SK-N-MC (cell line): ENCODE measurements around the gene MAGI2.

ENCODE experiments used
- DNase-seq: peaks from one replicate; pipeline ENCODE4 v3.0.0-alpha.2; 2011; ENCODE audit warnings: low read depth, low spot score
- H3K27ac ChIP-seq: fragments of 200-600 bp; sonication (generic); 2 replicates; pipeline ENCODE4 v1.5.1; 2016; ENCODE audit warnings: mixed run types
- H3K36me3 ChIP-seq: fragments of 200-600 bp; sonication (generic); 2 replicates; pipeline ENCODE4 v1.6.1; 2017; ENCODE audit warnings: antibody characterized with exemption, low read length, mixed read lengths; ENCODE audit not compliant: insufficient read depth
- H3K4me3 ChIP-seq: fragments of 200-600 bp; sonication (generic); 2 replicates; pipeline ENCODE4 v1.5.1; 2016
- H3K9ac ChIP-seq: fragments of 200-600 bp; sonication (generic); 2 replicates; pipeline ENCODE4 v1.8.0; 2017; ENCODE audit warnings: mixed run types, mixed read lengths; ENCODE audit not compliant: insufficient read length
- H3K9me3 ChIP-seq: fragments of 200-600 bp; sonication (generic); 2 replicates; pipeline ENCODE4 v1.6.1; 2017; ENCODE audit warnings: low read depth, mild to moderate bottlenecking, antibody characterized with exemption, low read length, moderate library complexity, mixed read lengths
- EZH2 ChIP-seq: fragments of 200-600 bp; sonication (generic); IDR thresholded peaks from one replicate; pipeline ENCODE4 v1.6.1; 2017; ENCODE audit warnings: antibody characterized with exemption
- FOXP2 ChIP-seq: optimal IDR thresholded peaks from 2 replicates; pipeline ENCODE3; 2011; ENCODE audit warnings: mild to moderate bottlenecking, moderate library complexity; ENCODE audit not compliant: insufficient read depth; ENCODE audit errors: extremely low read length, control extremely low read depth
- POLR2AphosphoS5 ChIP-seq: IDR thresholded peaks from 2 replicates; pipeline ENCODE4 v1.6.1; 2012; ENCODE audit warnings: mild to moderate bottlenecking, low read depth, low read length, borderline replicate concordance

The MAGI2 gene

DNA sequence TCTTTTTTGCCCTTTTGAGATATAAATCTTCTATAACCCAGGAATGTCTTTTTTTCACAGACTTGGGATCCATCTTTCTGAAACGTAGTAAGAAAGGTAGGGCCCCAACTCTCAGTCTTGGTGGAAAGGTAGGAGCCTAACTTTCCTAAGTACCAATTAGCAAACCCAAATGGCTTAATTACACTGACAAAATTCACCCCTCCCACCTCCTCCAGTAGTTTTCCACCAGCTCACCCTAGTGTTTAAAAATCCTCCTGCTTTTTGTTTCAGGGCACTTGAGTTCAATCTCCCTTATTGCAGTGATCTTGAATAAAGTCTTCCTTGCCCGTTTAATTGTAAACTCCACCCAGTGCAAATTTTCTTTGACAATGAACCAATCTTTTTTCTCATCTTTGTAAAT lies 1054.9 kb downstream of the MAGI2 start:
- no peak overlapping the region for H3K4me3 ChIP-seq
- TF ChIP-seq FOXP2 (no peak), EZH2 (no peak), POLR2AphosphoS5 (no peak)
- H3K9ac ChIP-seq, result no peak overlapping the region
- no peak overlapping the region for H3K27ac ChIP-seq
- no peaks in the 10 kb centered on the region for H3K9me3 ChIP-seq
- H3K36me3 ChIP-seq, result no peaks in the 10 kb centered on the region
- DNase-seq, result no peak

DNA sequence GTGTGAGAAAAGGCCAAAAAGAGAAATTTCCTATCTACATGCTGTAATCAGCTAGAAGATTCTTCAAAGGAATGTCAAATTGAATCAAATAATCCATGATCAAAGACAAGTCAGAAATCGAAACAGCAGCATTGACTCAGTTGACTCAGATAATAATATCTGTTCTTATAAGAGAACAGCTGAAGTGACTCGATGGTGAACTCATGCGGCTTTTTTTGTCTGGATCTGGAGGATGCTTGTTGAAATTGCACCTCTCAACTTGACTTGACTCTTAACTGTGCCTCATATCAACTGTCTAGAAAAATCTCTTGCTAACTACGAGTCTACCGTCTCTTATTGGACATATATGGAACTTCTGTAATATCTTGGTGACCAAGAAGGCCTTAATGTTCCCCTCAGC lies 1055.4 kb downstream of the MAGI2 start:
- Histone ChIP-seq H3K4me3 (no peak overlapping the region), H3K36me3 (no peaks in the 10 kb centered on the region), H3K27ac (no peak overlapping the region), H3K9ac (no peak overlapping the region), H3K9me3 (no peaks in the 10 kb centered on the region)
- no peak for DNase-seq
- TF ChIP-seq POLR2AphosphoS5 (no peak), EZH2 (no peak), FOXP2 (no peak)

DNA sequence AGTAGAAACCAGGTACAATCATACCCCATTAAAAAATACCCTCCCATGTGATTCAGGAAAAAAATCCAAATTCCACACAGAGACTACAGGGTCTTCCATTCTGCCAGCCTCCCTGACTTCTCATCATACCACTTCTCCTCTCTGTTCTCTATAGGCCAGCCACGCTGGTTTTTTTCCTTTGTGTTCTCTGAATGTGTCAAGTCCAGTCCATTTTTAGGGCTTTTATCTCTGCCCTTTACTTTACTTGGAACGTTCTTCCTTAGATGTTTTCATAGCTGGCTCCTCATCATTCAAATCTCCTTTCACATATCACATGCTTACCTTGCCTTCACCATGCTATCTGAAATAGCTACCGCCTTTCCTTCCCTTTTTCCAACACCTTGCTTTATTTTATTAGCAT lies 1057.3 kb downstream of the MAGI2 start:
- H3K36me3 ChIP-seq, result no peaks in the 10 kb centered on the region
- H3K9ac ChIP-seq, result no peak overlapping the region
- no peak for TF ChIP-seq POLR2AphosphoS5
- TF ChIP-seq FOXP2, result no peak
- no peak for TF ChIP-seq EZH2
- no peak overlapping the region for H3K4me3 ChIP-seq
- no peaks in the 10 kb centered on the region for H3K9me3 ChIP-seq
- DNase-seq, result no peak
- H3K27ac ChIP-seq, result no peak overlapping the region

DNA sequence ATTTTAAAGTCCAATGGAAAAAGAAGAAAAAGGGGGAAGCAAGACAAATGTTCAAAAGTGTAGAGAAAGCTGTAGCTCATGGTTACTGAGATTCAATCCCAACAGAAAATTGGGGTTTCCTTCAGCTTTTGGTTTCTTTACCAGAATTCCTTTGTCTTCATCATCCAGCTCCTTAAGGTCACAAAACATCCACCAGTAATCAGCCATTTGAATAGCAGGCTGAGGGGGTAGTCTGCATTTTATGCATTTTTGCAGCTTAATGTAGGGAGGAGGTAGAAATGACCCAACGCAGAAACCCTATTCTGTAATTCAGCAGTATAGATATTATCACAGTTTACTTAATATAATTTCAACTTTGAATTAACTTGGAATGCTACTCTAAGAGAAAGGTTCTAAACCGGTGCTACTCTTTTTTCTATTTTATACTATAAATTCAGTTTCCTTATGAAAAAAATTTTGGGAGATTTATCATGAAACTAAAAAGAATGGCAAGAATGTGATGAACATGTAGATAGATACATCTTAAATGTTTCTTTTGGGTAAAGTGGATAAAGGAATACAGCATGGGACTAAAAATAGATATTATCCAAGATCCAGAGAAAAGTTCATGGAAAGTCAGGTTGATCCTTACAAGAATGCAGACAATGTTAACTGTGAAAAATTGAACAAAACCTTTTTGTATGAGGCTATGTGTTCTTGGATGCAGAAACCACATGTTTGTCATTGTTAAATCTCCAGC lies 1058.0 kb downstream of the MAGI2 start:
- H3K9me3 ChIP-seq, result no peaks in the 10 kb centered on the region

DNA sequence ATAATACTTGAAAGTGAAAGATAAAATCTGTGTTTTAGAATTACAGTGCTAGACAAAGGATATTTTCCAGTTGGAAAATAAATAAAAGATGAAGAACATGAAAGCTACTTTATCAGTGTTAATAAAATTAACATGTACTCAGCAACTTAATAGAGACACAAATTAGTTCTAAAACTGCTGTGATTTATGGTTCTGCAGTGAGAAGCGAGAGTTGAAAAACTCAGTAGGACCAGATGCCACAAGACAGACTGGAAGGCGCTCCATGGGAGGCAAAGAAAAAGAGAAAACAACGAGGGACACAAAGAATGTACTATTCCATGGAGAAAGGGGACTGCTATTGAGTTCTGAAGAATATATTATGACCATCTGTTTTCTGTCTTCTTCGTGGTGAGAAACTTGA lies 1064.4 kb downstream of the MAGI2 start:
- Histone ChIP-seq H3K36me3 (no peaks in the 10 kb centered on the region), H3K9me3 (no peaks in the 10 kb centered on the region), H3K4me3 (no peak overlapping the region), H3K9ac (no peak overlapping the region), H3K27ac (no peak overlapping the region)
- TF ChIP-seq EZH2, result no peak
- no peak for TF ChIP-seq POLR2AphosphoS5
- no peak for TF ChIP-seq FOXP2
- no peak for DNase-seq

More for the DNA sequence above, 1058.0 kb downstream of the MAGI2 start:
- Histone ChIP-seq H3K4me3 (no peak overlapping the region), H3K9ac (no peak overlapping the region), H3K27ac (no peak overlapping the region), H3K36me3 (no peaks in the 10 kb centered on the region)
- no peak for DNase-seq
- TF ChIP-seq POLR2AphosphoS5 (no peak), EZH2 (no peak), FOXP2 (no peak)

DNA sequence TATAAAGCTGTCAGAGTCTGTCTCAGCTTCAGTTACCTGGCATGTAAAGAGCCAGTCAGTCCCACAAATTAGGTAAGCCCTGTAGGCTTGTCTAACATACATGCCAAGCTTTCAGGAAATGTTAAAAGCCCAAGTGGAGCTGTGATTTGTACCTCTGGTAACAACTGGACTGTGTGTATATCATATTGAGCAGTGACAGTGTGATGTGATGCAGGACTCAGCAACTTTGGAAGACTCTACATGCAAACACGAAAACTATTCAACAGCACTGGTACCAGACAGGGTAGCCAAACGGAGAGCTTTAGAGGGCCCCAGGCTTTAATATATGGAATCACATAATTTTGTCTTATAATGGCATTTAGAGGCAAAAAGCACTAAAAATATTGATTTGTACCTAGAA lies 1066.9 kb downstream of the MAGI2 start:
- Histone ChIP-seq H3K4me3 (no peak overlapping the region), H3K36me3 (no peaks in the 10 kb centered on the region), H3K27ac (no peak overlapping the region), H3K9ac (no peak overlapping the region), H3K9me3 (no peaks in the 10 kb centered on the region)
- TF ChIP-seq FOXP2 (no peak), POLR2AphosphoS5 (no peak), EZH2 (no peak)
- no peak for DNase-seq

DNA sequence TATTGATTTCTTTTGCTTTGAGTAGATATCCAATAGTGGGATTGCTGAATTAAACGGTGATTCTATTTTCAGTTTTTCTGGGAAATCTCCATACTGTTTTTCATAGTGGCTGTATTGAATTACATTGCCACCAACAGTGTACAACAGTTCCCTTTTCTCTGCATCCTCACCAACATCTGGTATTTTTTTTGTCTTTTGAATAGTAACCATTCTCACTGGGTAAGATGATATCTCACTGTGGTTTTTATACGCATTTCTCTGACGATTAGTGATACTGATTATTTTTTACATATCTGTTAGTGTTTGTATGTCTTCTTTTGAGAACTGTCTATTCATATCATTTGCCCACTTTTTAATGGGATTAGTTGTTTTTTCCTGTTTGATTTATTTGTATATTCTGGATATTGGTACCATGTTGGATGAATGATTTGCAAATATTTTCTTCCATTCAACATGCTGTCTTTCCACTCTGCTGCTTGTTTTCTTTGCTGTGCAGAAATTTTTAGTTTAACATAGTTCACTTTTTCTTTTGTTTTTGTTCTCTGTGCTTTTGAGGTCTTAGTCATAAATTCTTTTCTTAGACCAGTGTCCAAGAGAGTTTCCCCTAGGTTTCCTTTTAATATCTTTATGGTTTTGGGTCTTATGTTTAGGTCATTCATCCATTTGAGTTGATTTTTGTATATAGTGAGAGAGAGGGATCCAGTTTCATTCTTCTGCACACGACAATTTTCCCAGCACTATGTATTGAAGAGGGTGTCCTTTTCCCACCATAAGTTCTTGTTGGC lies 1070.2 kb downstream of the MAGI2 start:
- Histone ChIP-seq H3K4me3 (no peak overlapping the region), H3K9ac (no peak overlapping the region), H3K9me3 (no peaks in the 10 kb centered on the region), H3K27ac (no peak overlapping the region), H3K36me3 (no peaks in the 10 kb centered on the region)
- DNase-seq, result no peak
- TF ChIP-seq FOXP2 (no peak), POLR2AphosphoS5 (no peak), EZH2 (no peak)

DNA sequence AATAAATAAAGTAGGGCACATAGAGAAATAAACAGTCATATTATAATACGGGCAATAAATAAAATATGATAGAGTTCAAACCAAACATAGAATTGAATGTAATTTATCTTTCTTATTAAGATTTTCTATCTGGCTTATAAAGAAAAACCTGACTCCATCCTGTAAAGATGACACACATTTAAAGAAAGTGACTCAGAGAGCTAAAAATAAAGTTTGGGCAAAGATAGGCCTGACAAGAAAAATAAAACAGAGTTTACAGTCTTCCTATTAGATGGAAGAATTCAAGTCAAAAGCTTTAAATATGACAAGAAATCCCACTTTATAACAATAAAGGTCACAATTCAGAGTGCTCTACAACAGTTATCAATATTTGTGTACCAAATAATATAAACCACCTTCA lies 1074.3 kb downstream of the MAGI2 start:
- Histone ChIP-seq H3K36me3 (no peaks in the 10 kb centered on the region), H3K9me3 (no peaks in the 10 kb centered on the region), H3K4me3 (no peak overlapping the region), H3K9ac (no peak overlapping the region), H3K27ac (no peak overlapping the region)
- TF ChIP-seq FOXP2 (no peak), EZH2 (no peak), POLR2AphosphoS5 (no peak)
- no peak for DNase-seq
